ENCODE measurements around the gene RUNX2.

GRCh38 chr6:45648262-45648620 lies 320.1 kb downstream of the RUNX2 start:
- TF ChIP-seq CTCF (IDR thresholded peaks at IDR 0.05) (no peak), POLR2A (IDR thresholded peaks at IDR 0.05) (no peak)

Measured in uterus (tissue), 2 donors.